ENCODE measurements around the gene CTU2.

GRCh38 chr16:88739977-88740726 is 33.8 kb downstream of the CTU2 start:
- TF ChIP-seq POLR2A (IDR thresholded peaks at IDR 0.05): no peak
- TF ChIP-seq CTCF (IDR thresholded peaks at IDR 0.05): no peak
